ENCODE data around the gene NYAP2. TPM values are rescaled to one million over a fixed set of nuclear protein-coding genes. Genes with fewer than 3 reads are reported as not detected.

Gene NYAP2
- total RNA-seq, 1 experiment from 2014 or later = not detected

DNA sequence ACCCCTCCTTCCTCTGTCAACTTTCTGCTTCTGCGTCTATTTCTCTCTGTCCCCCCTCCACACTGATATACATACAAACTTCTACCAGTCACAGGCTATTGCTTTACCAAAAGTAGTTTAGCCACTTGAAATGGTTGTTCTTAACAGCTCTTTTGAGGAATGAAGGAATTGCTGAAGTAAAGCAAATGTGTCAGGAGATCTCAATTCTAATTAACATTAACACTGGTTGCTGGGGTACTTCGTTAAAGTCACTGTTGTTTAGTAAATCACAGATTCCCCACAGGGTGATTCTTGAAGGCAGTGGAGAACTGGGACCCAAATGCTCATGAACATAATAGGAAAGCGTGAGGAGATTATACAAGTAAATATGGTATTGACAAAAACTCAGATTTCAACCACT is 232.8 kb downstream of the NYAP2 start:
- ChIA-PET CTCF (no interaction called here), RAD21 (ENCODE audit: low non-redundant PET in 1 of 2, low total read pairs in 2 of 2, uncharacterized antibody in 2 of 2, unreplicated experiment in 2 of 2) (no interaction called here), POLR2A (no interaction called here)
- H2AFZ ChIP-seq (ENCODE audit: low read depth, low read length, poor library complexity, severe bottlenecking) = no peak overlapping the region
- no peaks in the 10 kb centered on the region for H3K9me3 ChIP-seq (ENCODE audit: control insufficient read depth in 1 of 2, insufficient read depth in 1 of 2, low read depth in 1 of 2, low read length in 2 of 2)
- H3K27ac ChIP-seq (ENCODE audit: low read depth, low read length) = no peak overlapping the region
- H3K4me1 ChIP-seq (ENCODE audit: control insufficient read depth in 1 of 2, insufficient read depth in 2 of 2, low read length in 2 of 2) = no peaks in the 10 kb centered on the region
- H4K20me1 ChIP-seq (ENCODE audit: insufficient read depth) = no peaks in the 10 kb centered on the region
- no peak for ATAC-seq
- H3K36me3 ChIP-seq (ENCODE audit: control insufficient read depth in 1 of 2, insufficient read depth in 2 of 2, low read length in 2 of 2) = no peaks in the 10 kb centered on the region
- no peak overlapping the region for H3K4me3 ChIP-seq (replicated peaks in 1 of 2; ENCODE audit: low read depth in 1 of 2, low read length in 2 of 2)
- H3K27me3 ChIP-seq (ENCODE audit: insufficient read depth, low read length) = no peaks in the 10 kb centered on the region
- no peak for DNase-seq (ENCODE audit: low read depth, low spot score)
- H3K9ac ChIP-seq (ENCODE audit: low read length) = no peak overlapping the region
- no peaks in the 10 kb centered on the region for H3K79me2 ChIP-seq (ENCODE audit: insufficient read depth, low read length)
- intact Hi-C loops (cut with micrococcal nuclease) = no loop called here
- no peak overlapping the region for H3K4me2 ChIP-seq (ENCODE audit: low read length)
- no peak for TF ChIP-seq EZH2 (IDR thresholded peaks at IDR 0.05)
- TF ChIP-seq SRF (IDR thresholded peaks at IDR 0.05; ENCODE audit: low read depth) = no peak
- TF ChIP-seq, protein P1, sequence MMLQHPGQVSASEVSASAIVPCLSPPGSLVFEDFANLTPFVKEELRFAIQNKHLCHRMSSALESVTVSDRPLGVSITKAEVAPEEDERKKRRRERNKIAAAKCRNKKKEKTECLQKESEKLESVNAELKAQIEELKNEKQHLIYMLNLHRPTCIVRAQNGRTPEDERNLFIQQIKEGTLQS (IDR thresholded peaks at IDR 0.05) = no peak
- no peak for TF ChIP-seq SIN3A (IDR thresholded peaks at IDR 0.05; ENCODE audit: low read depth)
- TF ChIP-seq, protein P2, sequence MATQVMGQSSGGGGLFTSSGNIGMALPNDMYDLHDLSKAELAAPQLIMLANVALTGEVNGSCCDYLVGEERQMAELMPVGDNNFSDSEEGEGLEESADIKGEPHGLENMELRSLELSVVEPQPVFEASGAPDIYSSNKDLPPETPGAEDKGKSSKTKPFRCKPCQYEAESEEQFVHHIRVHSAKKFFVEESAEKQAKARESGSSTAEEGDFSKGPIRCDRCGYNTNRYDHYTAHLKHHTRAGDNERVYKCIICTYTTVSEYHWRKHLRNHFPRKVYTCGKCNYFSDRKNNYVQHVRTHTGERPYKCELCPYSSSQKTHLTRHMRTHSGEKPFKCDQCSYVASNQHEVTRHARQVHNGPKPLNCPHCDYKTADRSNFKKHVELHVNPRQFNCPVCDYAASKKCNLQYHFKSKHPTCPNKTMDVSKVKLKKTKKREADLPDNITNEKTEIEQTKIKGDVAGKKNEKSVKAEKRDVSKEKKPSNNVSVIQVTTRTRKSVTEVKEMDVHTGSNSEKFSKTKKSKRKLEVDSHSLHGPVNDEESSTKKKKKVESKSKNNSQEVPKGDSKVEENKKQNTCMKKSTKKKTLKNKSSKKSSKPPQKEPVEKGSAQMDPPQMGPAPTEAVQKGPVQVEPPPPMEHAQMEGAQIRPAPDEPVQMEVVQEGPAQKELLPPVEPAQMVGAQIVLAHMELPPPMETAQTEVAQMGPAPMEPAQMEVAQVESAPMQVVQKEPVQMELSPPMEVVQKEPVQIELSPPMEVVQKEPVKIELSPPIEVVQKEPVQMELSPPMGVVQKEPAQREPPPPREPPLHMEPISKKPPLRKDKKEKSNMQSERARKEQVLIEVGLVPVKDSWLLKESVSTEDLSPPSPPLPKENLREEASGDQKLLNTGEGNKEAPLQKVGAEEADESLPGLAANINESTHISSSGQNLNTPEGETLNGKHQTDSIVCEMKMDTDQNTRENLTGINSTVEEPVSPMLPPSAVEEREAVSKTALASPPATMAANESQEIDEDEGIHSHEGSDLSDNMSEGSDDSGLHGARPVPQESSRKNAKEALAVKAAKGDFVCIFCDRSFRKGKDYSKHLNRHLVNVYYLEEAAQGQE (IDR thresholded peaks at IDR 0.05; ENCODE audit: low read depth) = no peak
- no peak for TF ChIP-seq POLR2A (IDR thresholded peaks at IDR 0.05; ENCODE audit: borderline replicate concordance, extremely low read depth, insufficient read depth, insufficient read length)
- TF ChIP-seq YY1 (IDR thresholded peaks at IDR 0.05; ENCODE audit: extremely low read depth, insufficient replicate concordance, low read depth, low read length) = no peak
- TF ChIP-seq JUND (IDR thresholded peaks at IDR 0.05) = no peak
- no TSS peak for BruUV-seq (replicated peaks)
- H3K9me2 ChIP-seq (ENCODE audit: insufficient read depth) = no peaks in the 10 kb centered on the region

All from HCT116 (cell line).